ENCODE results near the gene C6orf120. TPM values are rescaled to one million over a fixed set of nuclear protein-coding genes. Genes with fewer than 3 reads are reported as not detected.

The C6orf120 gene
- polyA plus RNA-seq, 3 donors: 8.3 to 31.4 (median 28.5) TPM

GRCh38 chr6:169709293-169709692 lies 7.4 kb downstream of the C6orf120 start:
- peaks cover 0 to 3% of the 10 kb centered on the region in 2 donors for H3K4me1 ChIP-seq (ENCODE audit: control insufficient read depth in 1 of 2, insufficient read depth in 2 of 2, low read length in 2 of 2)
- H3K9me3 ChIP-seq (replicated peaks in 1 of 2; ENCODE audit: control insufficient read depth in 1 of 2, insufficient read depth in 1 of 2, low read length in 2 of 2): no peaks in the 10 kb centered on the region
- peaks cover 29 to 68% of the 10 kb centered on the region in 2 donors for H3K36me3 ChIP-seq (replicated peaks in 1 of 2; ENCODE audit: control insufficient read depth in 1 of 2, insufficient read depth in 2 of 2, low read length in 2 of 2)
- no peak overlapping the region for H3K9ac ChIP-seq (ENCODE audit: insufficient read depth, low read length, poor library complexity, severe bottlenecking)
- H3K27ac ChIP-seq (ENCODE audit: low read depth in 1 of 2, low read length in 2 of 2): no peak overlapping the region
- peaks cover 7% of the 10 kb centered on the region for H4K20me1 ChIP-seq (ENCODE audit: insufficient read depth, low read length)
- intact Hi-C loops (cut with micrococcal nuclease): loop anchor here in 1 of 2 donors (10.0 kb wide), 1 partner anchor 494 kb away; no protein-coding TSS in a partner anchor
- no peak overlapping the region for H3K4me3 ChIP-seq (replicated peaks in 1 of 3; ENCODE audit: low read depth in 2 of 3, low read length in 3 of 3)
- peaks cover 37 to 44% of the 10 kb centered on the region in 2 donors for H3K36me3 Mint-ChIP-seq
- H3K27me3 Mint-ChIP-seq (ENCODE audit: low read depth in 3 of 3): no peaks in the 10 kb centered on the region
- no peaks in the 10 kb centered on the region for H3K27me3 ChIP-seq (ENCODE audit: control insufficient read depth in 2 of 2, insufficient read depth in 2 of 2, low read length in 2 of 2)
- no peak overlapping the region for H2AFZ ChIP-seq (ENCODE audit: insufficient read depth, low read depth, low read length, poor library complexity, severe bottlenecking)
- peaks cover 14% of the 10 kb centered on the region for H3K79me2 ChIP-seq (ENCODE audit: insufficient read depth, low read length)
- no peaks in the 10 kb centered on the region for H3K9me3 Mint-ChIP-seq
- H3K4me2 ChIP-seq (replicated peaks; ENCODE audit: extremely low read depth, low read length, poor library complexity, severe bottlenecking): no peak overlapping the region
- no peak for DNase-seq
- no peak overlapping the region for H3K27ac Mint-ChIP-seq
- no peak overlapping the region for H3K4me3 Mint-ChIP-seq
- peaks cover 15% of the 10 kb centered on the region for H3K4me1 Mint-ChIP-seq
- no peak for TF ChIP-seq CTCF (IDR thresholded peaks at IDR 0.05)

DNA sequence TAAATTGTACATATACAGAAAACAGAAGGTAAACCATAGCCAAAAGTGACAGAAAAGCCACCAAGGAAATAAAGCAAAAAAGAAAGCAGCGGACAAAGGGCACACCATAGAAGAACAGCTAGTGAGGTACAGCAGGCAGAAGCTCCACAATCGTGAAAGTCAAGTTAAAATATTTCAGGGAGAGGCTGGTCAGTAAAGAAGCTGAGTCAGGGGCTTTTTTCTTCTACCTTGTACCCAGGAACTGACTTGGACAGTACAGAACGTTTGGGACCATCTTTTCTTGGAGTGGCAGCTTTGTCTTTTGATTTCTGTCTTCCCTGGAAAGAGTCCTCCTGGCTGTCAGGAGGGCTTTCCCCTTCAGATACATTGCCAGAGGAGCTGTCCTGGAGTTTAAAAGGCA lies 8.1 kb downstream of the C6orf120 start:
- intact Hi-C loops (cut with micrococcal nuclease): no loop called here
- no peak overlapping the region for H3K9ac ChIP-seq (ENCODE audit: insufficient read depth, low read length, poor library complexity, severe bottlenecking)
- H3K9me3 ChIP-seq (replicated peaks in 1 of 2; ENCODE audit: control insufficient read depth in 1 of 2, insufficient read depth in 1 of 2, low read length in 2 of 2): no peaks in the 10 kb centered on the region
- Mint-ChIP-seq H3K27me3 (ENCODE audit: low read depth in 3 of 3) (no peaks in the 10 kb centered on the region), H3K4me1 (peaks cover 10% of the 10 kb centered on the region), H3K4me3 (no peak overlapping the region), H3K36me3 (peaks cover 42 to 46% of the 10 kb centered on the region in 2 donors), H3K27ac (no peak overlapping the region), H3K9me3 (no peaks in the 10 kb centered on the region)
- WGBS (ENCODE audit: insufficient coverage): 100% methylated on average over 2 of the region's 3 CpGs
- no peak overlapping the region for H2AFZ ChIP-seq (ENCODE audit: insufficient read depth, low read depth, low read length, poor library complexity, severe bottlenecking)
- no peak overlapping the region for H3K4me3 ChIP-seq (replicated peaks in 1 of 3; ENCODE audit: low read depth in 2 of 3, low read length in 3 of 3)
- H4K20me1 ChIP-seq (ENCODE audit: insufficient read depth, low read length): peaks cover 3% of the 10 kb centered on the region
- no peak overlapping the region for H3K4me2 ChIP-seq (replicated peaks; ENCODE audit: extremely low read depth, low read length, poor library complexity, severe bottlenecking)
- DNase-seq: no peak
- no peak for TF ChIP-seq CTCF (IDR thresholded peaks at IDR 0.05)
- H3K27ac ChIP-seq (ENCODE audit: low read depth in 1 of 2, low read length in 2 of 2): no peak overlapping the region
- no peaks in the 10 kb centered on the region for H3K4me1 ChIP-seq (ENCODE audit: control insufficient read depth in 1 of 2, insufficient read depth in 2 of 2, low read length in 2 of 2)
- peaks cover 32 to 73% of the 10 kb centered on the region in 2 donors for H3K36me3 ChIP-seq (replicated peaks in 1 of 2; ENCODE audit: control insufficient read depth in 1 of 2, insufficient read depth in 2 of 2, low read length in 2 of 2)
- peaks cover 7% of the 10 kb centered on the region for H3K79me2 ChIP-seq (ENCODE audit: insufficient read depth, low read length)
- no peaks in the 10 kb centered on the region for H3K27me3 ChIP-seq (ENCODE audit: control insufficient read depth in 2 of 2, insufficient read depth in 2 of 2, low read length in 2 of 2)

Data from CD14-positive monocyte (primary cell).